HG03442 (cell line): ENCODE data around the gene ABCA4.

ENCODE experiments used
- ATAC-seq: cut with Tn5 transposase; IDR thresholded peaks from one replicate; pipeline ENCODE4 v1.9.1; 2021; ENCODE audit warnings: mild to moderate bottlenecking, moderate library complexity; ENCODE audit not compliant: unreplicated experiment

ABCA4 gene

DNA sequence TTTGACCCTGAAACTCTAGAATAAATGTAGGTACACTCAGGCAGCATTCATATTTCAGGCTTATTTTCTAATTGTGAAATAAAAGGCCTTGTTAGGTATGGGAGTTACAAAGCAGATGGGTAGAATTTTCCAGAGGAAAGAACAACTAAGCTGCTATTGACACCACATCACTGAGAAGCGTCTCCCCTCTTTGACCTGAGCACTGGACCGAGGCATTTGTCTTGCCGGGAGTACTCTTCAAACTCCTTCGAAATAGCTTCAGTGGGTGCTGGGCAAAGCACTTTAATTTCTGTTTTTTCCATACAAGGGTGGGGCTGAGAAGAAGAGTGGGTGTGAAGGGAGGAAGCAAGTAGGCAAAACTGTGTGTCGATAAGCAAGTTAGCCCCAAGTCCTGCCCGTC lies 36.4 kb downstream of the ABCA4 start:
- ATAC-seq, result no peak

- no peak for ATAC-seq
These were observed 36.9 kb downstream of the ABCA4 start for GRCh38 chr1:94084085-94084484.

DNA sequence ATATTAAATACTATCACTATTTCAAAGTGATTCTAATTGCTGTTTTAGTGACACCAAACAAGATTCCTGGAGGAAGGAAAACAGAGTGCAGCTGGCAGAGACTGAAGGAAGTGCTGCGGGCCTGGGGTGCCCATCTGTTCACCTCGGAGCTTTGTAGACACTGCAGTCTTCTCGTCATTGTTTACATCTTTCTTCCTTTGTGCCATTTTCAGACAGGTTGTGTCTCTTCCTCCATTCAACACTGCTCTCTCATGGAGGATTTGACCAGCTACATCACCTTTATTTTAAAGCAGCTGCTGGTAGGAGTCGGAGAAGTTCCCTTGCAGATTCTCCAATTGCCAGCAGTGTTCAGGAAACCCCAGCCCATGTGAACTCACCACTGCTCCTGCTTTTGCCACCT lies 37.3 kb downstream of the ABCA4 start:
- ATAC-seq, result no peak

DNA sequence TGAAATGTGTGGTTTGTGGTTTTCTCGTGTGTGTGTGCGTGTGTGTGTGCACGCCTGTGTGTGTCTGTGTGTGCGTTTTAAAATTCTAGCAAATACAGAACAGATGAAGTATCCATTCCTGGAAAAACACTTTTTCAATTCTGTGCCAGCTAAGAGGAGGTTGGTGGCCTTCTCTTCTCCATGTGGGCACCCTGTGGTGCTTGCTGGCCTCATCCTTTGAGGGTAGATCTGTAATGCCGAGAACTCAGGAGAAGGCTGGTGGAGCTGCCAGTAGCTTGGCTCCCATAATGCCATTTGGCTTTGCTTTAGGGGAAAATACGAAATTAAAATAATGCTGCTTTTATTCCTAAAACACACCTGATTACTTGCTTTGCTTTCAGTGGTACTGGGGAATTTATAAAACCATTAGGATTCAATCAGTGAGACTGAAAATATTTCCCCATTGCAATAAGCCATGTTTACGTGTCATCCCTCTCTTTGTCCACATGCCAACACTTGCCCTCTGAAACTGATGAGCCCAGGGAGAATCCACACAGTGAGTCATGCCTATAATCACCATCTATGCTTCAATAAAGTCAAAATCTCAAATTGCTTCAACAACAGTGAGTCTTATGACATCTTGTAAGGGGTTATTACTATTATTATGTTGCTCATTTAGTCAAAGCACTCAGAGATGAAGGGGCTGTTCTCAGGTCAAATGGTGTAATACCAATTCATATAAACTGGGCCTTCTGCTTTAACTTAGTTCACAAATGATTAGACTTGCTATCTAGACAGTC lies 39.2 kb downstream of the ABCA4 start:
- no peak for ATAC-seq

GRCh38 chr1:94079989-94080388 lies 41.0 kb downstream of the ABCA4 start:
- ATAC-seq, result no peak

GRCh38 chr1:94079080-94079940 lies 41.6 kb downstream of the ABCA4 start:
- ATAC-seq, result peak; percentile 58

DNA sequence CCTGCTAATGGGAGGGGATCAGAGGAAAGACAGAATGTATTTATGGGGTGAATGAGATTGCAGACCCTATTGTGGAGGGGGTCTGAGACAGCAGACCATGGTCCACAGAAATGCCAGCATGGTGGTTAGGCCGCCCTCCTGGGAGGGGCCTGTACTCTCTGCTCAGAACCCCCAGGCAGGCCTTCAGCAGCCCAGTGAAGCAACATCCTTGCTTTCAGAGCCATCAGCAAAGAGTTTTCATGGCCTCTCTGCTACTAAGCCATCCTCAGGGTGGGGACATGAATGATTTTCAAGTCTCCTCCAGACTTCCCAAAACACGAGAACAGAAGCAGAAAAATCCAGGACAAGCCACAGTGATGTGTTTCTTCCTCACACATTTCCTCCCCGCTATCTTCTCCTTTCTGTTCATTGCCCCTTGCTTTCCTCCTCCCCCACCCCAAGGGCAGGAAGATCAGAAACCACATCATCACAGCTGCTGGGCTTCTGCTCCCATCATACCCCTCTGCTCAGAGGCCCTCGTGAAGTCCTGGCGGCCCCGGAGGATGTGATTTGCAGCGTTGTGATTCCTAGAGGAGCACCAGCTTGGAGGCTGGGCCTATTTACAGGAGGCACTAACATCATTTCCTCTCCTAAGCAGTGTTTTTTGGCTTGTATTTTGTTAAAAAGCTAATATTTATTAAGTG lies 48.0 kb downstream of the ABCA4 start:
- ATAC-seq, result no peak

GRCh38 chr1:94071976-94072375 lies 49.0 kb downstream of the ABCA4 start:
- ATAC-seq, result no peak

- ATAC-seq, result no peak
These were observed 49.6 kb downstream of the ABCA4 start for GRCh38 chr1:94071391-94071790.

- no peak for ATAC-seq
These were observed 50.1 kb downstream of the ABCA4 start for GRCh38 chr1:94070865-94071264.

DNA sequence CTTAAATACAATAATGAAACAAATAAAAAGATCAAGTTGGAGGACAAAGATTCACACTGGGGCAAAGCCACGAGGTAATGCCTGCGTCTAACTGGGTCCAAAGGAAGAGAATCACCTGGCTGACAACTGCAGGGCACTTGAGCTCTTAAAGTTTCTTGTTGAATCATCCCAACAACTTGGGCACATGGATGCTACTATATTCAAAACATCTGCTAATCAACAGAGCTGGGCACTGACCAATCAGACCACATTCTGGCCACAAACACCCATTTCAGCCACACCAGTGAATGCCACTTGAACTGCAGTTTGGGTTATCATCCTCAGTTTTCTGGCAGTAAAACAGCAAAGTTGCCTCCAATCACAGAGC lies 51.0 kb downstream of the ABCA4 start:
- ATAC-seq, result no peak

DNA sequence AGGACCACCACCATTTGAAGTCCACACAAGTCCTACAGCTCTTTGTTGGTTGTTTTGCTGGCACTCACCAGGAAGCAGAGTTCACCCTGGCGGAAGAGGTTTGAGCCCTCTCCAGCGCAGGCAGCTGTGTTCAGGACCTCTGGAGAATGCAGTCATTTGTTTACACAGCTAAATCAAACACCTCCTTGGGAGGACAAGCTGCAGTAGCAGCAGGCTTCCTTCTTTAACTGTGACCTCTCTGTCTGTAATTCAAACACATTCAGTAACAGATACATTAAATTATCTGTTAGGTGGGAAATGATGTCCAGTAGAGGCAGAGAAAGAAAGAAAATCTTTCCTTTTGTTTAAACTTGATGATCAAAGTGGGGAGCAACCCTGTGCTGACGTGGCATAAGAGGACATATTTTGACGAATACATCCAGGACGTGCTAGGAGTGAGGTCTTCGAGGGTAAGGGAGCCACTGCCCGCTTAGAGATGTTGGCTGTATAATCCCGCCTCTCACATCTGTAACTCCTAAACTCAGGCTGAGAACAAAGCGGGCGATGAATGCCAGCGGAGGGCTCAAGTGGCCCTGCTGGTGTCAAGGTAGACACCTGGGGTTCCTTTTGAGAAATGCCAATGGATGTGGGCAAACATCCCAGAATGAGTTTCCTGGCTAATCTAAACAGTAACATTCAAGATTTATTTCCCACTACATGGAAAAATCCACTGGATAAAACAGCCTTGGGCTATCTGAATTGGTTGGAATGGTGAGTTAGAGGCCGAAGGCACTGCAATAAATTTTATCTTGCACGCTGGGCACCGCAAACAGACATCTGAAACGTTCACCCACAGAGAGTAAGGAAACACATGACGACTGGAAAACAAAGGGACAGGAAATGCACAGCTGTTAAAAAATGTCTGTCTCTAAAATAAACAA lies 51.7 kb downstream of the ABCA4 start:
- no peak for ATAC-seq

DNA sequence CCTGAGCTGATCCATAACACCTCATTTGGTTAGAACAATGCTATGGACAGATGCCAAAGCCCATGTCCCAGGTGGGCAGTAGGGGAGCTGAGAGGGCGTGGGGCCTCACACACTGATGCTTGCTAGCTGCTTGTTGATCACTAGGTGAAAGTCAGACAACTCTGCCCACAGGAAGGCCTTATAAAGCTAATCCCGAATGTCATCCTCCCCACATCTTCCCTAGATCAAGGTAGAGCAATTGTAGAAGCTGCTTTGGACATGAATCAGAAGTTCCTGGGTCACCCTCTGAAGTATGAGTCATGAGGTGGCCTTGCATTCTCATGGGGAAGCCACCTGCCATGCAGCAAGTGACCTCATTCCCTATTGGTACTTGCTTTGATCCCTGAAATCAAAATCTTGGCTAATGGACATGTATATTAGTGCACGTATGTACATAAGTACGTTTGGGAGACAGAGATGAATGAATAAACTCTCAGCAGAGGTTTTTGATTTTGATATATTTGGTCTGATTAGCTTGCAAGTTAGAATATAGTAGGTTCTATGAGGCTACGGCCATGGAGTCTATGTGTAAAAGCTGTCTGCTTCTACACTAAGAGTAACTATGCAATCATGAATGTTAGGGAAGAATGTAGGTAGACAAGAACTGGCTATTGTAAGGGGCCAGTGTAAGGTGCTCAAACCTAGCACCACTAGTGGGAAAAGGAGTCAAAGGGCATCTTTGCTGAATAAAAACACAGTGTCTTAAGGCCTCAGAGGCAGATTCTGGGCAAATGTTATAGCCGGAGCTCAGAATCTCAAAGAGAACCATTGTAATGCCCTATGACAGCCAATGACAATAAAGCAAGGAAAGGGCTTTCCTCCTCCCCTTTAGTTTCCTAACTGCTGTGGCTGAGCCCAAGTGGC lies 52.6 kb downstream of the ABCA4 start:
- ATAC-seq, result no peak

- ATAC-seq, result no peak
These were observed 53.8 kb downstream of the ABCA4 start for GRCh38 chr1:94067196-94067595.

GRCh38 chr1:94063379-94063778 lies 57.6 kb downstream of the ABCA4 start:
- no peak for ATAC-seq

- ATAC-seq, result peak; percentile 86
These were observed 59.2 kb downstream of the ABCA4 start for GRCh38 chr1:94061513-94062443.

- no peak for ATAC-seq
These were observed 60.2 kb downstream of the ABCA4 start for GRCh38 chr1:94060720-94061119.

DNA sequence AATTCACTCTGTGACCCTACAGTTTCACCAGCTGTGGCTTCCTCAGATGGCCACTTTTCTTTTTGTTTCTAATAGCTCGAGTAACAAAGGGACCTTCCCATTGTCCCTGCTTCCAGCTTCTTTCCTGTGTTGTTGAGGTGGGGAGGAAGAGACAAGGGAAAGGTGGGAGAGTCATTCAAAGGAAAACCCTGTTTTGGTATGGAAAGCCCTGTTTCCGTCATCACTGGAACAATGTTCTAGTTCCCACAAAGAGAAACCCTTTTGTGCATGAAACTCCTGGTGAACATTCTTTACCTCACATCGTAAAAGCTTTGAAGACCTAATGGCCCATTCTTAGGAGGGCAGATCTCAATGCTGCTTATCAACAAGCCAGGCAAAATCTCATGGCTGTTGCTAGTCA lies 62.2 kb downstream of the ABCA4 start:
- ATAC-seq, result no peak

DNA sequence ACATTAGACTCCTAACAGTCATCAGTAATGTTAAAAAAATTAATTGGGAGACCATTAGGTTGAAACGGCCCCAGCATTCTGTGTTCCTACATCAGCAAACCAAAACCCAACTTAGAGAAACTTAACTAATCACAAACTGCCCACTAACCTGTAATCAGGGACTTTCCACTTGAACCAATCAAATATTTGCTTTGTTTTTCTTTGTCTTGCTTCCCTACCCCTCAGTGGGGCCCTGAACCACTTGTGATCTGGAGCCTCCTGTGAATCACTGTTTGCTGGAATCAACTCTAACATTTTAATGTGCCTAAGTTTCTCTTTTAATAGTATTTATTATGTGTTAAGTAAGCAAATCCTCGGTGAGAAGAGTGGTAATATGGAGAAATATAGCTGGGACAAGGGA lies 64.0 kb downstream of the ABCA4 start:
- no peak for ATAC-seq
